GM12874 (cell line): ENCODE measurements around the gene CPNE1.

Experiments used
- CTCF ChIP-seq: IDR thresholded peaks from 2 replicates; pipeline ENCODE4 v1.5.1; 2011; ENCODE audit warnings: low read depth, mild to moderate bottlenecking, control low read depth, low read length, moderate library complexity; ENCODE audit not compliant: insufficient read depth

Gene CPNE1

DNA sequence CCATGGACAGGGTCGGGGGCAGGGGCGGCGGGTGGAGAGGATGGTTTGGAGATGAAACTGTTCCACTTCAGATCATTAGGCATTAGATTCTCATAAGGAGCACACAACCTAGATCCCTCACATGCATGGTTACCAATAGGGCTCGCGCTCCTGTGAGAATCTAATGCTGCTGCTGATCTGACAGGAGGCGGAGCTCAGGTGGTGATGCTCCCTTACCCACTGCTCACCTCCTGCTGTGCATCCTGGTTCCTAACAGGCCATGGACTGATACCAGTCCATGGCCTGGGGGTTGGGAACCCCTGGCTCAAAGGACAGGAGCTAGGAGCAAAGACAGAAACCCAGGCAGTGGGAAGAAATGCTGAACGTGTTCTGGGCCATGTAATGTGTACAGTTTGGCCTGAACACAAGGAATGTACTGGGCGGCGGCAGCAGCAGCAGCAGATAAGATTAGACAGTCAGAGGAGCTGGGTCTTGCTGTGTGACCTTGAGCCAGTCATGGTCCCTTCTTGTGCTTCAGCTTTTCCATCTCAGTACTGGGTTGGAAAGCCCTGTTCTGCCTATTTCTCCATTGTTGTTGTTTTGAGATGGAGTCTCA is 53.8 kb downstream of the CPNE1 start:
- no peak for TF ChIP-seq CTCF

GRCh38 chr20:35607003-35607735 is 57.5 kb downstream of the CPNE1 start:
- no peak for TF ChIP-seq CTCF

DNA sequence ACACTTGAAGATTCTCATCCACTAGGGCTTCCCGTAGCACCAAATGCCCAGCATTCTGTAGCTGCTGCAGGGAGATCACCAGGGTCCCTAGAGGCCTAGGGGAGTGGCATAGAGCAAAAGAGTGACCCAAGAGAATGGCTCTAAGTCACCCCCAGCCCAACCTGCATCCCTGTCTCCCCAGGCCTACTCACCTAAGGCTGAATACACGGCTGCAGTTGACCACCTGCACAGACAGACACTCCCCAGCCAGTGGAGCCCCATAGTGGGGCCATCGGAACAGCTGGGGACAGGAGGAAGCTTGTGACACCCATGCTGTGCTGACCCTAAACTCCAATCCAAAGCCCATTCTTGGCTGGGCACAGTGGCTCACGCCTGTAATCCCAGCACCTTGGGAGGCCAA is 58.6 kb downstream of the CPNE1 start:
- TF ChIP-seq CTCF, result no peak

GRCh38 chr20:35604449-35604747 is 60.3 kb downstream of the CPNE1 start:
- TF ChIP-seq CTCF, result peak; percentile 57

DNA sequence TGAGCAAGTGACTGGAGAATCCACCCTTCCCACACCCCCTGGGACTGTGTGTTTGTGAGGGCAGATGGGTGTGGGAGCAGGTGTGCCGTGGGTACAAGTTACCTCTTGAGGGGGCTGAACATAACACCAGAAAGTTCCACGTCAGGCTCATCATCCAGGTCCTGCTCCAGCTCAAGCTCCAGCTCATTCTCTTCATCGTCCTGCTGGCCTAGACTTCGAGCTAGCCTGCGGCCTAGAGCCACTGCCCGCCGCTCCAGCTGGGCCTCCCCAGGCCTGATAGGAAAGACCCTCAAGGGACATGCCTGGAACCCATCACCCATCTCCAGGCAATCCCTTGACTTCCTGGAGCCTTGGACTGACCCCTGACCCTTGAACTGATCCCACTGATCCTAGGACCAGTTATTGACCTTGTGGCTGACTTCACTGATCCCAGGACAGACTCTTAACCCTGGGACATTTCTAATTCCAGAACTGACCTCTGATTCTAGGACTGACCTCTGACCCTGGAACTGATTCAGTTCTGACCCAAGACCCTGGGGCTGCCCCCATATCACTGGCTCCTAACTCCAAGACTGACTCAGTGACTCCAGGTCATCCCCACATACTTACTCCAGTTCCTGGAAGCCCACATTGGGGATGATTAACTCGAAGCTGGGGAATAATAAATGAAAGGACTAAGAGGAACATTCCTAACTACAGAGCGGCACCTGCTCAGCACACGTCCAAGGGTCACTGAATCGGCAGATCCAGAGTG is 60.8 kb downstream of the CPNE1 start:
- TF ChIP-seq CTCF, result no peak

DNA sequence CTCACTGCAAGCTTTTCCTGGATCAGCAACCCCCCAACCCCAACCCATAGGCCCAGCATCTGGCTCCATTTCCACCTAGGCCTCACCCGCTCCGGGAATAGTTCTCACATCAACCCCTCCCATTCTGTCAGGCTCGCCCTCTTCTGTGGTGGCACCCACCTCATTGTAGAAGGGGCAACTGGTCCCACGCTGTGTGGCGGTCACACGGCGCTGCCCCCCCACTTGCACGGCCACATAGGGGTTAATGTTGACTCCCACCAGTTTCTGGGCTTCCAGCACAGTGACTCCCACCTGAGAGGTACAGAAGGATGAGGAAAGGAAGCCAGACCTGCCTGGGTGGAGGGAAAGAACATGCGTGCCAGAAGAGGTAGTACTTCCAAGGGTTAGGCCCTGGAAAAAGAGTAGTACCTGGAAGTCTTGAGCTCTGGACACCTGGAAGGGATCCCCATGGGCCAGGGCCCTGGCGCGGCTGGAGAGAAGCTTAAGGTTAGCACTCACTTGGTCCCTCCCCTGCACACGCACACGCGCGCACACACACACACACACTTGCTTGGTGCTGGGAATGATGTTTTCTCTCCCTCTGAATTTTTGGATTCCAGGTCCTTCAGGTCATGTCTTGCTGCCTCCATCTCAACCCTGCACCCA is 61.7 kb downstream of the CPNE1 start:
- TF ChIP-seq CTCF, result no peak

DNA sequence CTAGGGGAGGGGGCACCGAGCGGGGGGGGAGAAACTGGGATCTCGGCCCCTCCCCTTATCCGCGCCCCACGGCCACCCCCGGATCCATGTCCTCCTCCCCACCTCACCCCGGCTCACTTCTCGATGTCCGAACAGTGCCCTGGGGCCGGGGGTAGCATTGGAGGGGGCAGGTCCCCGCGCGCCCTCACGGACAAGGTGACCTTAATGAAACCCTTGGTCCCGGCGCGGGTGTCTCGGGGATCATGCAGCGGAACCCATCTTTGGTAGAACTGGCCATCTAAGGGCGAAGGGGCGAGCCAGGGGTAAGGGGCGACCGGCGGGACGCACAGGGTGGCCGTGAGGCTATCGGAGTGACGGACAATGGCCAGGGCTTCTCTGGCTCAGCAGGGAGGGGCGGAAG is 62.7 kb downstream of the CPNE1 start:
- no peak for TF ChIP-seq CTCF
